ENCODE measurements around the gene ANO4.
"Not testable (repeated sequence)": the region's sequence is repeated elsewhere in the genome, so short reads cannot be mapped to it uniquely, and the experiment has no call there.

Gene ANO4

DNA sequence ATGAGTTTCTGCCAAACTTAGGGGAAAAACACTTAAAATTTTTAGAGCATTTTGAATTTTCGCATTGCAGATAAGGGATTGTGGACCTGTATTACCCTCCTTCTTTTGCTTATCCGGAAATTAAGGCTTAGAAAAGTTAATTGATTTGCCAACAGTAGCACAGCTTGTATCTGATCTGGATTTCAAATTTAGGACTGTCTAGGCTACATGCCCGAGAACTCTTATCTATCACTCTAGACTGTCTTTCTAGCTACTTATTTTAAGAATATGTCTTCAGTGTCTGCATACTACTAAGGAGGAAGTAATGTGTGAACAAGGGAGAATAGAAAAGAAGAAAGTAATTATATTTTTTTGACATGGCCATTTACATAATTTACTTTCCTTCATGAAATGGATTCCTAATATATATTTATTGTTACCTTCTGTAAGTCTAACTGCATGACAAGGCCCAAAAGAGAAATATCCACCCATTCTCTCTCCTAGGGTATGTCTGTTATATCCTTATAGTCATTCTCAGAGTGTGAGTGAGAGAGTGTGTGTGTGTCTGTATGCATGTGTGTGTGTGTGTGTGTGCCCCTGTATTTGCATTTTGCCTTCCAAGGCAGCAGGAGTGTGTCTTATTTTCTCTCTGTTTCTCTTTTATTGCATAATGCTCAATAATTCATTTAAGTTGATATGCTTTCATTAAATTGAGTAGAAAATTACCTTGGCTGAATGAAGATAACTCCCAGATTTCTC, 283.4 kb downstream of the ANO4 start:
- no peak for TF ChIP-seq POLR2A (IDR thresholded peaks at IDR 0.05; ENCODE audit: low read depth, low read length)
- FAIRE-seq (no peak), DNase-seq (ENCODE audit: insufficient read length, low spot score) (no peak)

DNA sequence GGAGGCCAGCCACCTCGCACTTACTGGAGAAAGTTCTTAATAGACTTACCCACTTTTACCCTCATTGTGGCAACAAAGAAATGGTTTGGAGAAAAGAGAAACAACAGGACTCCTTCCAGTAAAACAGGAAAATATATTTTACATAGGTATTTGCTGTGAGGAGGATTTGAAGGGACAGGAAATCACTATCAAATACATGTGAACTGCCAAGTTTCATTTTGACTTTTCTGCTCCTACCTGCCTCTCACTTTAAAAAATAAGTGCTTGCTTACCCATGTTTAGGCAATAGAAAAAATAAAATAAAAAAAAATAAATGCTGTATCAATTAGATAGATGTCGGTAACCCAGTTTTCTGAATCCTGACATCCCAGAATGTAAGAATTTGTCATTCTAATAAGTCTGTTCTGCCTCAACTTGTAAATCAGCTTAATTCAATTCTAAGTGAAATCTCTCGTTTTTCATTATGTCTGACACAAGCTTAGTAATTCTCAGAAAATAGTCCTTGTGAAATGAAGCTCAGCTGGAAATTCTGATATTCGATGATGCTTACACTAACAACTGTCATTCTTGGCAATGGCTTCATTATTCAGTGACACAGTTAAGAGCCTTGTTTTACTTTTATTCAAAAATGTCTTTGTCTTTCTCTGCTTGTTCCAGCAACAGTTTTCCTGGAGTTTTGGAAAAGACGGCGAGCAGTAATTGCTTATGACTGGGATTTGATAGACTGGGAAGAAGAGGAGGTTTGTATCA, 284.1 kb downstream of the ANO4 start:
- no peak for TF ChIP-seq POLR2A (IDR thresholded peaks at IDR 0.05; ENCODE audit: low read depth, low read length)
- DNase-seq (ENCODE audit: insufficient read length, low spot score) (no peak), FAIRE-seq (no peak)

DNA sequence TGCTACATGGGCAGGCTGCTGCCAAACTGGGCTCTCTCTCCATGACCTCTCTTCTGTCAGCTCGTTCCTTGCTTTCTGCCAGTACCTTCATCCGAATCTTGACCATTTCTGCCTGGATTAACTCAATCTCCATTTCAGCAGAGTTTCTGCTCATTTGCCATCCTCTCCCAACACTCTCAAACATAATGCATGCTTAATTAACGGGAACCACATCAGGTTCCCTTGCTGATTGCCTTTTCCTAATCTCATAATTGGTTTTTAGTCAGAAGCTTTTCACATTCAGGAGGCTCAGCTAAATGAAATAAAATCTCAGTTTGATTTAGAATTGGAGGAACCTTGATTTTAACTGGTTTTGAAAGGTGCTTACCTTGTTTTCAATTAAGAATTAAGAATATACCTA, 288.1 kb downstream of the ANO4 start:
- TF ChIP-seq POLR2A (IDR thresholded peaks at IDR 0.05; ENCODE audit: low read depth, low read length): no peak
- DNase-seq (ENCODE audit: insufficient read length, low spot score) (no peak), FAIRE-seq (no peak)

DNA sequence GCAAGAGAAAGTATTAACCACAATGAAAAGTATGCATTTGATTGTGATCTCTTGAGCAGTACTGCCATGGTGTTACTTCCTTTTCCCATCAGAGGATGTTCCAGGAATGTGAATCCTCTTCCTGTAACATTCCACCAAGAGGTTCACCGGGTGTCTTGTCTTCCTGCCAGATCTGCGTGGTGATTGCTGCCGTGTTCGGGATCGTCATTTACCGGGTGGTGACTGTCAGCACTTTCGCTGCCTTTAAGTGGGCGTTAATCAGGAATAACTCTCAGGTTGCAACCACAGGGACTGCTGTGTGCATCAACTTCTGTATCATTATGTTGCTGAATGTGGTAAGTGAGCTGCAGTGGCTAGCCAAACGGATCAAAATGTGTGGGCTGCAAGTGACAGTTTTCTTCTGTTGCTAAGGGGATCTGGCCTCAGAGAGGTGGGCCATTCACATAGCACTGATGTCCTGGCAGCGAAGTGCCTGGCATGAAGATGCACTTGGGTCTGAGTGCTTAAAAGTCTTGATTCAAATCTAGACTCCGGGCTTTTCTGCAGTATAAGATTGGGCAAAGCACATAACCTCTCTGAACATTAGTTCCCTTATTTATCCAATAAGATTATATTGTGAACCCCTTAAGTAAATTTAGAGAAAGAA, 292.0 kb downstream of the ANO4 start:
- no peak for DNase-seq (ENCODE audit: insufficient read length, low spot score)
- FAIRE-seq: no peak
- TF ChIP-seq POLR2A (IDR thresholded peaks at IDR 0.05; ENCODE audit: low read depth, low read length): no peak

DNA sequence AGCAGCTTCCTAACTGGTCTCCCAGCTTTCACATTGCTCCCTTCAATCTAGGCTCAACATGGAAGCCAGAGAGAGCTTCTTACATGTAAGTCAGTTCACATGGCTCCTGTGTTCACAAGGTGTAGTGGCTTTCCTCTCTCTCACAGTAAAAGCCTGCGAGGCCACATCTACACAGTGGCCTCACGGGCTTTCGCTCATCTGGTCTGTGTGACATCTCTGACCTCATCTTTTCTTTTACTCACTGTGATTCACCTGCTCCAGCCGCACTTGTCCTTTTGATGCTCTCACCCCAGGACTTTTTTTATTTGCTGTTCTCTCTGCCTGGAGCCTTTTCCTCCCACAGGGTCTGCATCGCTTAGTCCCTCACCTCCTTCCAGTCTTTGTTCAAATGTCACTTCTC, 293.3 kb downstream of the ANO4 start:
- no peak for FAIRE-seq
- no peak for TF ChIP-seq POLR2A (IDR thresholded peaks at IDR 0.05; ENCODE audit: low read depth, low read length)
- no peak for DNase-seq (ENCODE audit: insufficient read length, low spot score)

DNA sequence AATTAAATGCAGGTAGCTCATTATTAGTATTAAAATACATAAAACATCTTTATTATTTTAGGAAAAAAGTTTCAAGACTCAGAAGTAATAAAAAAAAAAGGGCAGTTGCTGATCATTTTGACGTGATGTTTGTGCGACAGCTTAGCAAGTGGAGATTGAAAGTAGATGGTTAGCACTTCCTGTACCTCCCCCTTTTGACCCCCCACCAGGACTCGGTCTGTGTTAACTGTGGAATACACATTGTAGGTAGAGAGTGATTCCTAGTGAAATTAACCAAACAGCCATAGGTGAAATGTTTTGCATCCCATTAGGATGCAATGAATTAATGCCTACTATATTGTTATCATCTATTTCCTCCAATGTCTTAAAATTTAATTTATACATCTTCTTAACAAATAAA, 294.7 kb downstream of the ANO4 start:
- no peak for DNase-seq (ENCODE audit: insufficient read length, low spot score)
- FAIRE-seq: no peak

DNA sequence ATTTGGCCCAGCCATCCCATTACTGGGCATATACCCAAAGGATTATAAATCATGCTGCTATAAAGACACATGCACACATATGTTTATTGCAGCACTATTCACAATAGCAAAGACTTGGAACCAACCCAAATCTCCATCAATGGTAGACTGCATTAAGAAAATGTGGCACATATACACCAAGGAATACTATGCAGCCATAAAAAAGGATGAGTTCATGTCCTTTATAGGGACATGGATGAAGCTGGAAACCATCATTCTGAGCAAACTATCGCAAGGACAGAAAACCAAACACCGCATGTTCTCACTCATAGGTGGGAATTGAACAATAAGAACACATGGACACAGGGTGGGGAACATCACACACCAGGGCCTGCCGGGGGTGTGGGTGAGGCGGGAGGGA, 295.6 kb downstream of the ANO4 start:
- DNase-seq (ENCODE audit: insufficient read length, low spot score); FAIRE-seq: not testable (repeated sequence)

More for the DNA sequence above, 294.7 kb downstream of the ANO4 start:
- no peak for TF ChIP-seq POLR2A (IDR thresholded peaks at IDR 0.05; ENCODE audit: low read depth, low read length)

DNA sequence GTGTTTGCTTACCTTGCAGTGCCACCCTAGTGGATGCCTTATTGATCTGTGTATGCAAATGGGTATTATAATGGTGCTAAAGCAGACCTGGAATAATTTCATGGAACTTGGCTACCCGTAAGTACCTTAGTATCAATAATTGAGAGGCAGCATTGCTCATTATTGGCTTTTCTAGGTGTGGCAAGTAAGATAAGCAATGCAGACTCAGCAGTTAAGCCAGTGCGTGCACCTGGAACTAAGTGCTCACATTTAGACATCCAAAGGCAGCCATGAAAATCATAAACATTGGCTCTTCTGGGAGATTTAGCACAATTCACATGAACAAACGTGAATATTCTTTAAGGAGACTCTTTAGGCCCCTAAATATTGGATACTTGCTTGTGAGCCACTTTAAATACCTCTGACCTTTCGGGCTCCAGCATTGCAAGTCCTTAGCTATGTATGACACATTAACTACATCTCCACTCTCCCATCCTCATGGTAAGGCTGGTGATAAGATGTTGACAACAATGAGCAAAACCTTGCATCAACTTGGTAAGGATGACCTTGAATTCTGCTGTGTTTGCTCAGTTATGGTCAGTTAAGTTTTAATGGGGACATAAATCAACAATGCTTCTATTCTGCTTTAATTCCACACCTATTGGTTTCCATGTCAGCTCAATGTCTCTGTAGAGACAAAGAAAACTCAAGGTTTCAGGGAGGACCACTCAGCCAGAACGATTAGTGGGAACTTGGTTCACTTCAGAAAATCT, 303.4 kb downstream of the ANO4 start:
- no peak for TF ChIP-seq POLR2A (IDR thresholded peaks at IDR 0.05; ENCODE audit: low read depth, low read length)
- no peak for DNase-seq (ENCODE audit: insufficient read length, low spot score)
- FAIRE-seq: no peak

DNA sequence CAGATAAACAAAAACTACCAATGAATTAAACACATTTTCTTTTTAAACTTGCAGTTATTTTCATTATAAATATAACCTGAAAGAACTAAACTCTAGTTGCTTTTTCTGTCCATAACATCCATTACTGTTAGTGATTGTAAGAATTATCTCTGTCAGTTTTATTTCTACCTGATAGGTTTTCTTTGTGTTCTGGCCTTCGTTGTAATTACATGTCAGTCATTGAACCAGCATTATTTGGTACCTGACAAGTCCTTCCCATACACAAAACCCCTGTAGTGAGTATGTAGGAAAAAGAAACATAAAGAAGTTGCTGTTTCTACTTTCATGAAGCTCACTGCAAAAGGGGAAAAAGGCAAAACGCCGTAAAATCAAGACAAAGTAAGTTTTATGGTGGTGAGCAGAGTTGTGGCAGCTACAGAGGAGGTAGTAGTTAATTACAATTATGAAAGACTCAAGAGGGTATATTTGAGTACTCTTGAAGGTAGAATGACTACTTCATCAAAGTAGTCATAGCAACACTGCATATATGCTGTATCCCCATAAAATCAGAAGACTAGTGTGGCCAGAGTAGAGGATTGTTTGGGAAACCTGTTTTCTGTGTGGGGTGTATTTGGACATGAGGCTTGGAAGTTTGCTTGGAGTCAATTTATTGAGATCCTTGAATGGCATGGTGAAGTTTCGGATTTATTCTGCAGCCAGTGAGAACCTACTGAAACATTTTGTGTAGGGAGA, 312.6 kb downstream of the ANO4 start:
- DNase-seq (ENCODE audit: insufficient read length, low spot score): no peak
- TF ChIP-seq POLR2A (IDR thresholded peaks at IDR 0.05; ENCODE audit: low read depth, low read length): no peak
- FAIRE-seq: no peak

DNA sequence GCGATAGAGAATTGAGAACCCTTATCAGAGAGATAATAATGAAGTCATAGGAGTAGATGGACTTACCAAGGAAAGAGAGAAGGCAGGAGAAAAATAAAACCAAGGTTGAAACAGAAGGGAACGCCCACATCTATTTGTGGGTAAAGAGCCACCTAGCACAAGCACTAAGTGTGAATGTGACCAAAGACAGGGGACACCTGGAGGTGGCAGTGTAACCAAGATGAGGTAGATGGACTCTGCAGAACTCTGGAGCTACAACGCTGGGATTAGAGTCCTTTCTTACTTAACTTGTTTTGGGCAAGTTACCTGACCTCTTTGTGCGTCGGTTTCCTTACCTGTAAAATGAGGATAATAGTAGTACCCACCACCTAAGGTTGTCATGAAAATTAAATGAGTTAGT, 313.6 kb downstream of the ANO4 start:
- FAIRE-seq: no peak

DNA sequence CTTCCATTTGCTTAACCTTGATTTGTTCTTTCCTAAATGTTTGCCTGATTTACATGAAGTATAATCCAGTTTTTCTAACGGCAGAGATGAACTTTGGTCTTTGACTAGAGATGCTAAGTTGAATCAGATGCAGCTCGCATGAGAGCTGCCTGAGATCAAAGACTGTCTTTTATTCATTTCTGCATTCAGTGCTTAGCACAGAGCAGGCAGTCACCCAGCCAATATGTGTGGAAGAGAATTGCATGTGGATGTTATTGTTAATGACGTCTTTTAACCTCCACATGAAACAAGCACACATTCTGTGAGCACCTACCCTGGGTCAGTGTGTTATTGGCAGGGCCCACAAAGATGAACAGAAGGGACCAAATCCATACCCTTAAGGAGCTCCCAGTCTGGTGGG, 316.3 kb downstream of the ANO4 start:
- FAIRE-seq (no peak), DNase-seq (ENCODE audit: insufficient read length, low spot score) (no peak)
- no peak for TF ChIP-seq POLR2A (IDR thresholded peaks at IDR 0.05; ENCODE audit: low read depth, low read length)

More for the DNA sequence above, 313.6 kb downstream of the ANO4 start:
- DNase-seq (ENCODE audit: insufficient read length, low spot score): no peak
- no peak for TF ChIP-seq POLR2A (IDR thresholded peaks at IDR 0.05; ENCODE audit: low read depth, low read length)

DNA sequence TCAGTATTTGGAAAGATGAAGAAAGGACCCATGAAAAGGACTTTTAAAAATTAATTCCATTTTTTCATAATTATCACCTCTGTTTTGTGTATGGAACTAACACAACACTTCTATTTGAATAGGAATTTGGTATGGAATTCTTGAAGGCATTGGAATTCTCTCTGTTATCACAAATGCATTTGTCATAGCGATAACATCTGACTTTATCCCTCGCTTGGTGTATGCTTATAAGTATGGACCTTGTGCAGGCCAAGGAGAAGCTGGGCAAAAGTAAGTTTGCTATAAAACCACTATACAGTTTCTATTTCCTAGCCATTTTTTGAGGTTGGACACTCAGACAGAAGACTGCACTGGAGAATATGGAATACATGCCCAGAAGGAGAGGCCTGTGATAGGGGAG, 316.9 kb downstream of the ANO4 start:
- TF ChIP-seq POLR2A (IDR thresholded peaks at IDR 0.05; ENCODE audit: low read depth, low read length): no peak
- no peak for DNase-seq (ENCODE audit: insufficient read length, low spot score)
- no peak for FAIRE-seq

DNA sequence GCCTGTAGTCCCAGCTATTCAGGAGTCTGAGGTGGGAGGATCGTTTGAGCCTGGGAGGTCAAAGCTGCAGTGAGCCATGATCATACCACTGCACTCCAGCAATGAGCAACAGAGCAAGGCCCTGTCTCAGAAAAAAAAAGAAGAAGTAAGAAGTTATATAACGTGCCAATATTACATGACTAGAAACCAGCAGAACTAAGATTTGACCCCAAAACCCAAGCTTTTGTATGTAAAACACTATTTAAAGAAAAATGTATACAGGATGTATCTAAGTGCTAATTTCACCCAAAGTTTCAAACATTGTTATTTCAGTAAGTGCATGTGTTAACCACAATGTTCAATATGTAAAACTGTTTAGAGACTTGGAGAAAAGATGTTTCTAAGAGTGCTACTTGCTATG, 320.8 kb downstream of the ANO4 start:
- TF ChIP-seq POLR2A (IDR thresholded peaks at IDR 0.05; ENCODE audit: low read depth, low read length): no peak
- no peak for FAIRE-seq
- DNase-seq (ENCODE audit: insufficient read length, low spot score): no peak
